CD14-positive monocyte (primary cell): ENCODE data around the gene SERP2. TPM values are rescaled to one million over a fixed set of nuclear protein-coding genes. Genes with fewer than 3 reads are reported as not detected.

ENCODE experiments used
- DNase-seq, 3 donors: peaks; one replicate each; pipeline ENCODE4 v3.0.0-alpha.2; 2011 to 2022
- H2AFZ ChIP-seq: 2 replicates; pipeline ENCODE4 v1.6.0; 2012; ENCODE audit warnings: mild to moderate bottlenecking, low read depth, low read length, inconsistent platforms; ENCODE audit not compliant: insufficient read depth, poor library complexity, severe bottlenecking
- H3K27ac ChIP-seq, 2 donors: 1 replicate in 1 of 2; 2 replicates in 1 of 2; pipeline ENCODE4 v1.5.1; 2012 to 2013; ENCODE audit warnings: low read length in 2 of 2, control low read depth in 1 of 2, inconsistent platforms in 1 of 2, low read depth in 1 of 2, mild to moderate bottlenecking in 1 of 2
- H3K27me3 ChIP-seq, 2 donors: one replicate each; pipeline versions ENCODE4 v1.6.0 to v1.6.1; 2011 to 2013; ENCODE audit warnings: low read length in 2 of 2; ENCODE audit not compliant: control insufficient read depth in 2 of 2, insufficient read depth in 2 of 2
- H3K36me3 ChIP-seq, 2 donors: replicated peaks in 1 of 2; 1 replicate in 1 of 2; 2 replicates in 1 of 2; pipeline versions ENCODE4 v1.5.1 to v1.6.1; 2012 to 2013; ENCODE audit warnings: low read length in 2 of 2, control low read depth in 1 of 2, inconsistent platforms in 1 of 2, mild to moderate bottlenecking in 1 of 2; ENCODE audit not compliant: insufficient read depth in 2 of 2, control insufficient read depth in 1 of 2
- H3K4me1 ChIP-seq, 2 donors: 1 replicate in 1 of 2; 2 replicates in 1 of 2; pipeline versions ENCODE4 v1.5.1 to v1.6.1; 2012 to 2013; ENCODE audit warnings: low read length in 2 of 2, control low read depth in 1 of 2, inconsistent platforms in 1 of 2, mild to moderate bottlenecking in 1 of 2, moderate library complexity in 1 of 2; ENCODE audit not compliant: insufficient read depth in 2 of 2, control insufficient read depth in 1 of 2
- H3K4me2 ChIP-seq: replicated peaks from 2 replicates; pipeline ENCODE3; 2012; ENCODE audit warnings: low read length, moderate library complexity, mild to moderate bottlenecking; ENCODE audit not compliant: poor library complexity, severe bottlenecking; ENCODE audit errors: extremely low read depth
- H3K4me3 ChIP-seq, 3 experiments: fragments of 200-600 bp in 1 of 3; sonication (generic) in 1 of 3; replicated peaks in 1 of 3; 1 replicate in 2 of 3; 2 replicates in 1 of 3; pipeline ENCODE4 v1.5.1; 2011 to 2013; ENCODE audit warnings: low read length in 3 of 3, mild to moderate bottlenecking in 3 of 3, control low read depth in 2 of 3, low read depth in 2 of 3, inconsistent platforms in 1 of 3, moderate library complexity in 1 of 3
- H3K79me2 ChIP-seq: 2 replicates; pipeline ENCODE4 v1.6.0; 2012; ENCODE audit warnings: mild to moderate bottlenecking, control low read depth, inconsistent platforms, low read length, moderate library complexity; ENCODE audit not compliant: insufficient read depth
- H3K9ac ChIP-seq: 2 replicates; pipeline ENCODE4 v1.6.0; 2017; ENCODE audit warnings: low read length, mild to moderate bottlenecking; ENCODE audit not compliant: insufficient read depth, poor library complexity, severe bottlenecking
- H3K9me3 ChIP-seq, 2 donors: replicated peaks in 1 of 2; 1 replicate in 1 of 2; 2 replicates in 1 of 2; pipeline versions ENCODE4 v1.5.1 to v1.6.1; 2012 to 2013; ENCODE audit warnings: low read length in 2 of 2, control low read depth in 1 of 2; ENCODE audit not compliant: control insufficient read depth in 1 of 2, insufficient read depth in 1 of 2
- H4K20me1 ChIP-seq: 2 replicates; pipeline ENCODE4 v1.6.0; 2012; ENCODE audit warnings: mild to moderate bottlenecking, low read length, control low read depth, moderate library complexity; ENCODE audit not compliant: insufficient read depth
- H3K27ac Mint-ChIP-seq, 7 donors: one replicate each; pipeline ENCODE4 v1.8.0; 2020; ENCODE audit warnings: mild to moderate bottlenecking in 7 of 7, mixed read lengths in 7 of 7, moderate library complexity in 6 of 7, inconsistent platforms in 2 of 7
- H3K27me3 Mint-ChIP-seq, 3 donors: one replicate each; pipeline ENCODE4 v1.8.0; 2021 to 2022; ENCODE audit warnings: low read depth in 3 of 3, mild to moderate bottlenecking in 3 of 3, mixed read lengths in 3 of 3, moderate library complexity in 3 of 3, inconsistent platforms in 1 of 3
- H3K36me3 Mint-ChIP-seq, 2 donors: one replicate each; pipeline ENCODE4 v1.8.0; 2020; ENCODE audit warnings: mixed read lengths in 2 of 2, inconsistent platforms in 1 of 2, mild to moderate bottlenecking in 1 of 2
- H3K4me1 Mint-ChIP-seq: one replicate; pipeline ENCODE4 v1.8.0; 2020; ENCODE audit warnings: mild to moderate bottlenecking, mixed read lengths
- H3K4me3 Mint-ChIP-seq, 2 donors: one replicate each; pipeline ENCODE4 v1.8.0; 2020; ENCODE audit warnings: mild to moderate bottlenecking in 2 of 2, mixed read lengths in 2 of 2, moderate library complexity in 1 of 2
- H3K9me3 Mint-ChIP-seq, 7 donors: one replicate each; pipeline ENCODE4 v1.8.0; 2020 to 2022; ENCODE audit warnings: mixed read lengths in 7 of 7, mild to moderate bottlenecking in 6 of 7, moderate library complexity in 6 of 7, inconsistent platforms in 2 of 7
- CTCF ChIP-seq: fragments of 200-600 bp; IDR thresholded peaks from one replicate; pipeline ENCODE4 v1.8.0; 2022; ENCODE audit warnings: antibody characterized with exemption, mild to moderate bottlenecking
- WGBS: methylation state at CpG from one replicate; pipeline ENCODE4 v1.1.5; 2013; ENCODE audit warnings: missing lambda C conversion rate; ENCODE audit not compliant: insufficient coverage; 5-methylcytosine and 5-hydroxymethylcytosine counted together
- intact Hi-C, 2 donors: fragments of 100-400 bp; cut with micrococcal nuclease; formaldehyde crosslinking; loops; one replicate each; pipeline versions ENCODE4 v1.15.0 to v1.15.1; 2023
- polyA plus RNA-seq, 3 donors: library from polyadenylated mRNA; depleted of rRNA in 1 of 3; unstranded in 2 of 3; stranded (reverse) in 1 of 3; fragments of 300-500 nt in 2 of 3; fragments of >200 nt in 1 of 3; fragmentation: Illumina TruSeq in 2 of 3; gene quantifications; 1 replicate in 2 of 3; 2 replicates in 1 of 3; pipeline ENCODE4 v1.2.3, GENCODE V29; 2012 to 2021

Gene SERP2
- polyA plus RNA-seq, 3 donors = not detected

- DNase-seq = no peak
- Histone ChIP-seq H3K4me2 (no peak overlapping the region), H3K27me3 (no peaks in the 10 kb centered on the region), H4K20me1 (no peaks in the 10 kb centered on the region), H3K36me3 (no peaks in the 10 kb centered on the region), H3K27ac (no peak overlapping the region), H3K79me2 (no peaks in the 10 kb centered on the region), H3K9ac (no peak overlapping the region), H3K9me3 (no peaks in the 10 kb centered on the region), H2AFZ (no peak overlapping the region), H3K4me1 (no peaks in the 10 kb centered on the region), H3K4me3 (no peak overlapping the region)
- H3K9me3 Mint-ChIP-seq = peaks cover 0 to 1% (median 0%) of the 10 kb centered on the region in 7 donors
- no peaks in the 10 kb centered on the region for H3K36me3 Mint-ChIP-seq
- intact Hi-C loops = no loop called here
- H3K4me3 Mint-ChIP-seq = no peak overlapping the region
- H3K27me3 Mint-ChIP-seq = peaks cover 10 to 17% (median 14%) of the 10 kb centered on the region in 3 donors
- peaks cover 6% of the 10 kb centered on the region for H3K4me1 Mint-ChIP-seq
- no CpG with 5 or more reads among the region's 5 CpGs for WGBS
- no peak overlapping the region for H3K27ac Mint-ChIP-seq
- TF ChIP-seq CTCF = no peak
These were observed 33.0 kb downstream of the SERP2 start for GRCh38 chr13:44406617-44407016.

GRCh38 chr13:44407379-44407778 is 33.8 kb downstream of the SERP2 start:
- intact Hi-C loops = no loop called here
- no peak overlapping the region for H3K4me3 ChIP-seq
- no peak overlapping the region for H3K4me2 ChIP-seq
- peaks cover 10 to 19% (median 14%) of the 10 kb centered on the region in 3 donors for H3K27me3 Mint-ChIP-seq
- H2AFZ ChIP-seq = no peak overlapping the region
- peaks cover 0 to under 1% of the 10 kb centered on the region in 2 donors for H3K4me1 ChIP-seq
- no peak for DNase-seq
- H3K9me3 Mint-ChIP-seq = peaks cover 0 to 1% (median 0%) of the 10 kb centered on the region in 7 donors
- H3K79me2 ChIP-seq = no peaks in the 10 kb centered on the region
- H4K20me1 ChIP-seq = no peaks in the 10 kb centered on the region
- 100% methylated on average over 2 of the region's 3 CpGs for WGBS
- H3K36me3 ChIP-seq = no peaks in the 10 kb centered on the region
- H3K27ac ChIP-seq = no peak overlapping the region
- TF ChIP-seq CTCF = no peak
- no peak overlapping the region for H3K4me3 Mint-ChIP-seq
- no peak overlapping the region for H3K27ac Mint-ChIP-seq
- H3K4me1 Mint-ChIP-seq = peaks cover 12% of the 10 kb centered on the region
- no peaks in the 10 kb centered on the region for H3K36me3 Mint-ChIP-seq
- H3K27me3 ChIP-seq = no peaks in the 10 kb centered on the region
- no peaks in the 10 kb centered on the region for H3K9me3 ChIP-seq
- H3K9ac ChIP-seq = no peak overlapping the region
